Thyroid gland (tissue), 4 donors: ENCODE results near the gene LAMP1. TPM values are rescaled to one million over a fixed set of nuclear protein-coding genes. Genes with fewer than 3 reads are reported as not detected.

Experiments used
- DNase-seq, 2 donors: peaks; one replicate each; pipeline ENCODE4 v3.0.0-alpha.2; 2019
- H3K27ac ChIP-seq, 3 donors: fragments of 200-600 bp; sonication (generic); 1 replicate in 2 of 3; 2 replicates in 1 of 3; pipeline ENCODE4 v1.5.1; 2016 to 2019; ENCODE audit warnings: mild to moderate bottlenecking in 1 of 3, moderate library complexity in 1 of 3
- H3K27me3 ChIP-seq: fragments of 200-600 bp; sonication (generic); one replicate; pipeline ENCODE4 v1.5.1; 2019
- H3K36me3 ChIP-seq, 2 donors: fragments of 200-600 bp; sonication (generic); one replicate each; pipeline ENCODE4 v1.5.1; 2016 to 2019
- H3K4me1 ChIP-seq, 2 donors: fragments of 200-600 bp; sonication (generic); one replicate each; pipeline ENCODE4 v1.5.1; 2017 to 2019
- H3K4me3 ChIP-seq, 3 donors: fragments of 200-600 bp; sonication (generic); replicated peaks in 1 of 3; 1 replicate in 2 of 3; 2 replicates in 1 of 3; pipeline ENCODE4 v1.5.1; 2016; ENCODE audit warnings: mild to moderate bottlenecking in 1 of 3
- H3K9me3 ChIP-seq: fragments of 200-600 bp; sonication (generic); one replicate; pipeline ENCODE4 v1.5.1; 2017
- POLR2A ChIP-seq, 2 donors: fragments of 450-650 bp; IDR thresholded peaks; one replicate each; pipeline ENCODE4 v1.6.1; 2017; ENCODE audit warnings: antibody characterized with exemption in 2 of 2, mild to moderate bottlenecking in 2 of 2, moderate library complexity in 1 of 2
- WGBS, 2 donors: methylation state at CpG; one replicate each; pipeline ENCODE4 v1.1.5; 2017; 5-methylcytosine and 5-hydroxymethylcytosine counted together
- intact Hi-C: fragments of 100-400 bp; cut with DNase I; formaldehyde crosslinking; loops from one replicate; pipeline ENCODE4 v1.15.1; 2023
- total RNA-seq, 4 donors: library from RNA; depleted of rRNA; stranded (reverse); fragments of >200 nt; gene quantifications; one replicate each; pipeline ENCODE4 v1.2.3, GENCODE V29; 2016
- TF ChIP-seq, protein P1 (sequence below), 6 experiments: fragments of 200-600 bp in 3 of 6; fragments of 450-650 bp in 3 of 6; sonication (generic) in 3 of 6; IDR thresholded peaks; one replicate each; pipeline ENCODE4 v1.5.1; 2016 to 2019; ENCODE audit warnings: antibody characterized with exemption in 6 of 6, mild to moderate bottlenecking in 2 of 6, inconsistent platforms in 1 of 6, moderate library complexity in 1 of 6

The LAMP1 gene
- total RNA-seq, 4 donors from 2014 or later = 169 to 227 (median 206) TPM

DNA sequence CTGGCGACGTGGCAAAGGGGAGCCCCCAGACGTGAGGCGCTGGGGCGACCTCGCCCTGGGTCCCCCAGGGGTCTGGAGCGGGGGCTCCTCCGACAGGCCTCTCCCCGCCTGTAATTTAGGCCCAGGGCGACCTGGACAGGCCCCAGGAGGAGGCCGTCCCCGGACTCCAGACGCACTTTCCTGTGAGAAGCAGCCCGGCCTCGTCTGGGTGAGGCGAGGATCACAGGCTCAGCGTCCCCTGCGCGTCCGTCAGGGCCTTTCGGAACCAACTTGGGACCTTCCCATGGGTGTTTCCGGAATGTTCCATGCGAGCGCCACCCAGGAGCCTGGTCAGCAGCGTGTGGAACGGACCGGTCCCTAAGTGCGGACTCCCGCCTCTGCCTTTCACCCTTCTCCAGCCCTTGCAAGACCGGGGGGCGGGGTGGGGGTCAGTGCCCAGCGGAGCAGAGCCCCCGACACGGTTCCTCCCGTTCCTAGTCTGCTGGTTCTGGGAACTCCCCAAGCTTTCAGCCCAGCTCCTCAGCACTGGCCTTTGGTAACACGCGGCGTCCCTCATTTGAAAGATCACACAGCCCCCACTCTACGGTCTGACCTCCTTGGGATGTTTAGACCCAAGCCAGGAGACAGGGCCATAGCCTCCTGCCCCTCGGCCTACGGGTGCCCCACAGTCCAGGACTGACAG lies 68.0 kb downstream of the LAMP1 start:
- peaks cover 7 to 10% of the 10 kb centered on the region in 2 donors for H3K4me1 ChIP-seq
- peak overlapping the region in 2 of 3 donors; percentile 17 to 48 for H3K27ac ChIP-seq
- 90 to 94% methylated on average over 11 to 30 of the region's 41 CpGs for WGBS, 2 donors
- intact Hi-C loops = loop anchor here (10.0 kb wide), 1 partner anchor 210 kb away; the partner anchor contains the start of gene PROZ
- peak in 1 of 2 donors; percentile 12 for DNase-seq
- no peaks in the 10 kb centered on the region for H3K9me3 ChIP-seq
- no peaks in the 10 kb centered on the region for H3K36me3 ChIP-seq
- H3K27me3 ChIP-seq = no peaks in the 10 kb centered on the region
- H3K4me3 ChIP-seq = peak overlapping the region in 1 of 3 donors; percentile 23
- TF ChIP-seq POLR2A (IDR thresholded peaks at IDR 0.05) = no peak
- TF ChIP-seq, protein P1, sequence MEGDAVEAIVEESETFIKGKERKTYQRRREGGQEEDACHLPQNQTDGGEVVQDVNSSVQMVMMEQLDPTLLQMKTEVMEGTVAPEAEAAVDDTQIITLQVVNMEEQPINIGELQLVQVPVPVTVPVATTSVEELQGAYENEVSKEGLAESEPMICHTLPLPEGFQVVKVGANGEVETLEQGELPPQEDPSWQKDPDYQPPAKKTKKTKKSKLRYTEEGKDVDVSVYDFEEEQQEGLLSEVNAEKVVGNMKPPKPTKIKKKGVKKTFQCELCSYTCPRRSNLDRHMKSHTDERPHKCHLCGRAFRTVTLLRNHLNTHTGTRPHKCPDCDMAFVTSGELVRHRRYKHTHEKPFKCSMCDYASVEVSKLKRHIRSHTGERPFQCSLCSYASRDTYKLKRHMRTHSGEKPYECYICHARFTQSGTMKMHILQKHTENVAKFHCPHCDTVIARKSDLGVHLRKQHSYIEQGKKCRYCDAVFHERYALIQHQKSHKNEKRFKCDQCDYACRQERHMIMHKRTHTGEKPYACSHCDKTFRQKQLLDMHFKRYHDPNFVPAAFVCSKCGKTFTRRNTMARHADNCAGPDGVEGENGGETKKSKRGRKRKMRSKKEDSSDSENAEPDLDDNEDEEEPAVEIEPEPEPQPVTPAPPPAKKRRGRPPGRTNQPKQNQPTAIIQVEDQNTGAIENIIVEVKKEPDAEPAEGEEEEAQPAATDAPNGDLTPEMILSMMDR (IDR thresholded peaks at IDR 0.05) = no peak

DNA sequence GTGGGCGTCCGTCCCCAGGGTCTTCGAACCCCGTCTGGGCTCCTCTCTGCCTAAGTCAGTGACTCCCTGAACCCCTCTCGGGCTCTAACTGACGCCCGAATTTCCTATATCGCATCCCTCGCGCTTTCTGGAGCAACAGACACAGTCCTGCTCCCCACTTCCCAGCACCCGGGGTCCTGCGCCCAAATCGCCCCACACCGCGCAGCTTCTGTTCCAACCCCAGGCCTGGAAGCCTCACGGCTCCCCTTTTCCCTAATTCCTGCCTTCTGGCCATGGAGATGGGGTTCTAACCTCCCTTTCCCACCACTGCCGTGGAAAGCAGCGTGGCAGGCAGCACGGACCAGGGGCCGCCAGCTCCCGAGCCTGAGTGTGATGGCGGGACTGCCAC lies 68.5 kb downstream of the LAMP1 start:
- H3K4me3 ChIP-seq = no peak overlapping the region
- H3K4me1 ChIP-seq = peaks cover 7 to 10% of the 10 kb centered on the region in 2 donors
- no peaks in the 10 kb centered on the region for H3K9me3 ChIP-seq
- 96 to 98% methylated on average over 22 of the region's 22 CpGs for WGBS, 2 donors
- no peak for DNase-seq
- no peaks in the 10 kb centered on the region for H3K36me3 ChIP-seq
- H3K27me3 ChIP-seq = no peaks in the 10 kb centered on the region
- TF ChIP-seq, protein P1 (IDR thresholded peaks at IDR 0.05) = no peak
- no peak for TF ChIP-seq POLR2A (IDR thresholded peaks at IDR 0.05)
- H3K27ac ChIP-seq = no peak overlapping the region
- intact Hi-C loops = loop anchor here (10.0 kb wide), 1 partner anchor 211 kb away; the partner anchor contains the start of gene PROZ

DNA sequence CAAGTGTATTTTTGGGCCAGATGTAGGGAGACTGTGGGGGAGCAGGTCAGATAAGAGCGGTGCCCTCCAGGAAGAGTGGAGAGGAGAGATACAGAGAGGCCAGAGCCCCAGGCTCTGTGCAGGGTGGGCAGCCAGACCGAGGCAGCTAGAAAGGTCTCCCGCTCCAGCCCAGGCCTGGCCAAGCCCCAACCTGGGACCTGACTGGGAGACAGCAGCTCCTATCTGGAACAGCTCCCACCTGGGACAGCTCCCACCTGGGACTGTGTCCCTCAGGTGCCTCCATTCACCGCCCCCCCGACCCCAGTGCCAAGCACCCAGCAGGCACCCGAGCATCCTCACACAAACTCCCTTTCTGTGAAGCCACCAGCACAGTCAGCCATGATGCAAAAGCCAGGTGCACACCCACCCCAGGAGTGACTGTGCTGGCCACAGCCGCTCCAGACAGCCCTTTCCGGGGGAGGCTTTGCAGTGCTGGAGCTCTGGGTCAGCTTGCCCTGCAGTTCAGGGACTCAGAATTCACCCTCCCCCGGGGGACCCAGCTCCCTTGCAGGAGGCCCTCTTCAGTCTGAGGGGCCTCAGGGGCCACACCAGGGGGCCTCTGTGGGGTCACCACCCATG lies 69.0 kb downstream of the LAMP1 start:
- no peaks in the 10 kb centered on the region for H3K9me3 ChIP-seq
- H3K27ac ChIP-seq = no peak overlapping the region
- H3K36me3 ChIP-seq = no peaks in the 10 kb centered on the region
- intact Hi-C loops = loop anchor here (10.0 kb wide), 1 partner anchor 211 kb away; the partner anchor contains the start of gene PROZ
- TF ChIP-seq POLR2A (IDR thresholded peaks at IDR 0.05) = no peak
- TF ChIP-seq, protein P1 (IDR thresholded peaks at IDR 0.05) = no peak
- 90 to 97% methylated on average over 3 to 6 of the region's 9 CpGs for WGBS, 2 donors
- H3K4me3 ChIP-seq = no peak overlapping the region
- peaks cover 7 to 10% of the 10 kb centered on the region in 2 donors for H3K4me1 ChIP-seq
- no peaks in the 10 kb centered on the region for H3K27me3 ChIP-seq
- DNase-seq = no peak

GRCh38 chr13:113367020-113367560 lies 70.1 kb downstream of the LAMP1 start:
- peaks cover 7 to 10% of the 10 kb centered on the region in 2 donors for H3K4me1 ChIP-seq
- no peak overlapping the region for H3K4me3 ChIP-seq
- H3K36me3 ChIP-seq = no peaks in the 10 kb centered on the region
- no peaks in the 10 kb centered on the region for H3K27me3 ChIP-seq
- no peak for DNase-seq
- H3K27ac ChIP-seq = no peak overlapping the region
- intact Hi-C loops = loop anchor here (10.0 kb wide), 1 partner anchor 212 kb away; the partner anchor contains the start of gene PROZ
- 82 to 92% methylated on average over 13 to 15 of the region's 15 CpGs for WGBS, 2 donors
- H3K9me3 ChIP-seq = no peaks in the 10 kb centered on the region
- TF ChIP-seq, protein P1 (IDR thresholded peaks at IDR 0.05) = no peak
- TF ChIP-seq POLR2A (IDR thresholded peaks at IDR 0.05) = no peak
